ENCODE measurements around the gene ASRGL1.
"Not testable (repeated sequence)": the region's sequence is repeated elsewhere in the genome, so short reads cannot be mapped to it uniquely, and the experiment has no call there.

ASRGL1 gene

DNA sequence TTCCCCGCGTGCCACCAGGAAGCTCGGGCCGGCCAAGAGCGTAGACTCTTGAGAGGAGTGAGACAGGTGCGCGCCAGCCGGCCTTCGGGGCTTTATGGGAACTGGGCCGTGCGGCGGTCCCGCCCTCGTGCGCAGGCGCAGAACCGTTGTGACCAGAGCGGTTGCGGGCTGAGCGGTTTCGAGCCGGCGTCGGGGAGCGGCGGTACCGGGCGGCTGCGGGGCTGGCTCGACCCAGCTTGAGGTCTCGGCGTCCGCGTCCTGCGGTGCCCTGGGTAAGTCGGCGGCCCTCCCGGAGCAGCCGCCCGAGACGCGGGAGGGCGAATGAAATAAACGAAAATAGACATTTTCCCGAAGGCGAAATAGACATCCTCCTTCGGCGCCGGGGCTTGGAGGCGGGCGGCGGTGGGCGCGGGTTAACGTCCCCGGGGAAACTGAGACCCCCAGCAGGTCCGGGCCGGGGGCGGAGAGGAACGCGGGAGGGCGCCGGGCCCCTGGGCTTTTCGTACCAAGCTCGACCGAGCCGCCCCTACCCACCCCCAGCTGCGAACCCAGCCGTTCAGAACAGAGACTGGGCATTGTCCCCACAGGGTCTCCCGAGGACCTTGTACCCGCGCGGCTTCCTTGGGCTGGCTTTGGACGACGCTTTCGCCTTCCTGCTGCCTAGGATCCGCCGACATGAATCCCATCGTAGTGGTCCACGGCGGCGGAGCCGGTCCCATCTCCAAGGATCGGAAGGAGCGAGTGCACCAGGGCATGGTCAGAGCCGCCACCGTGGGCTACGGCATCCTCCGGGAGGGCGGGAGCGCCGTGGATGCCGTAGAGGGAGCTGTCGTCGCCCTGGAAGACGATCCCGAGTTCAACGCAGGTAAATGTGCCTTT is at the start of gene ASRGL1:
Gene ASRGL1 (plus strand): TSS at position 146 of the 879 bp plus-strand sequence. CDS start 530 bp downstream, at position 676.
- DNase-seq = peak in 57 of 58 donors; percentile 20 to 92 (median 80)

DNA sequence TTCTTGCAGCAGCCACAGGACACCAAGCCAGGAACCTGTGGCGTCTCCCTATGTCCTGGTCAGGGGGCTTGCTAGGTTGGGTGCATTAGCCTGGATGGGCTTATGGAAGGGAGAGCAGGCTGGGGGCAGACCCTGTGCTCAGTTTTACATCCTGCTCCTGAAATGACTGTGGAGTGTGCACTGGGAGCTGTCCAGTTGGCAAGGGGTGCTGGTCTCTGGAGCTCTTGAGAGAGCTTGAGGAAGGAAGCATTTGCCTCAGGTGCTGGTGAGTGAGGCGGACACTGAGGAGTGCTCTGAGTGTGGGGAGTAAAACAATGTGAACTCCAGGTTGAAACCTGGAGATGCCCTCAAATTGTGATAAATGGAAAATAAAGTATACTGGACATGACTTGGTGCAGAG is 41.7 kb upstream of the ASRGL1 start:
- DNase-seq = no peak

DNA sequence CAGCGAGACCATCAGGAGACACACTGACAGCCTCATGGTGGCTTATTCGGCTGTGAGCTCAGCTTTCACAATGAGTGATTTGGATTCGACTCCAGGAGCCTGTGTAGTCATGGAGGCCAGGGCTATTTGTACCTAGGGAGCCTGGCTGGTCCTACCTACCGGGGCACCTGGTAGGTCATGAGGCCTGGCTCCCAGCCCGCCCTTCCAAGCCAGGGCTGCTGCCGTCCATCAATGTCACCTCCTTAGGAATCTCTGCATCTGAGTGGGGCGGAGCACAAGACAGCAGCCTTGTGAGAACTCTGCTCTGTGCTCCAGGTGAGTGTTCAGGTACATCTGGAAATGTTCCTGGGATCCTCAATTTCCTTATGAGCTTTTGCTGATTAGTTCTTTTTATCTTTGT is 38.3 kb upstream of the ASRGL1 start, which contains the start of gene SCGB1D4:
Gene SCGB1D4 (minus strand): TSS at position 101 of the 400 bp plus-strand sequence. CDS start 65 bp downstream, at position 36.
- DNase-seq = no peak

DNA sequence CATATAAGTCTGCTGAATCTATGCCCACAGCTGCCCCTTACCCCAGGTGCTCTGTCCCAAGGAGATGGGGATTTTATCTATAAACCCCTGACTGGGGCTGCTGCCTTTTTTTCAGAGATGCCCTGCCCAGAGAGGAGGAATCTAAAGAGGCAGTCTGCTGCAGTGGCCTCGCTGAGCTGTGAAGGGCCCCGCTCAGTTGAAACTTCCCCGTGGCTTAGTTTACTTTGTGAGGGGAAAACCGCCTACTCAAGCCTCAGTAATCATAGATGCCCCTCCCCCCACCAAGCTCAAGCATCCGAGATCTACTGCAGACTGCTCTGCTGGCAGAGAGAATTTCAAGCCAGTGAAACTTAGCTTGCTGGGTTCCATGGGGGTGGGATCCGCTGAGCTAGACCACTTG is 31.0 kb upstream of the ASRGL1 start:
- no peak for DNase-seq

DNA sequence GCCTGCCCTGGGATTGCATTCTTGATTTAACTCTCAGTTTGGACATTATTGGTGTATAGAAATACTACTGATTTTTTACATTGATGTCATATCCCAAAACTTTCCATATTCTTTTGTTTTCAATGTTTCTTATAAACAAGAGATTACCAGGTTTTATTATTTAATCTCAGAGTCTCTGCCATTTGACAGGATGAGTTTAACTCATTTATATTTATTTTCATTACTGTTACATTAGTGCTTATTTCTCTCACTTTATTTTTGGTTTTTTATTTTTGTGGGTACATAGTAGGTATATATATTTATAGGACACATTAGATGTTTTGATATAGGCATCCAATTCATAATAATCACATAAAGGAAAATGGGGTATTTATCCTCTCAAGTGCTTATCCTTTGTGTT is 29.3 kb upstream of the ASRGL1 start:
- DNase-seq = no peak

DNA sequence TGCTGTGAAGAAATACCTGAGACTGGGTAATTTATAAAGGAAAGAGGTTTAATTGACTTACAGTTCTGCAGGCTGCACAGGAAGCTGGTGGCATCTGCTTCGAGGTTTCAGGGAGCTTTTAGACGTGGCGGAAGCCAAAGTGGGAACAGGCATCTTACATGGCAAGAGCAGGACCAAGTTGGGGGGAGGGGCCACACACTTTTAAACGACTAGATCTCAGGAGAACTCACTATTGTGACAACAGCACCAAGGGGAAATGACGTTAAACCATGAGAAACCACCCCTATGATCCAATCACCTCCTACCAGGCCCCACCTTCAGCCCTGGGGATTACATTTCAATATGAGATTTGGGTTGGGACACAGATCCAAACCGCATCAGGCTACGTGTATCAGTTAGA is 27.3 kb upstream of the ASRGL1 start:
- no peak for DNase-seq

DNA sequence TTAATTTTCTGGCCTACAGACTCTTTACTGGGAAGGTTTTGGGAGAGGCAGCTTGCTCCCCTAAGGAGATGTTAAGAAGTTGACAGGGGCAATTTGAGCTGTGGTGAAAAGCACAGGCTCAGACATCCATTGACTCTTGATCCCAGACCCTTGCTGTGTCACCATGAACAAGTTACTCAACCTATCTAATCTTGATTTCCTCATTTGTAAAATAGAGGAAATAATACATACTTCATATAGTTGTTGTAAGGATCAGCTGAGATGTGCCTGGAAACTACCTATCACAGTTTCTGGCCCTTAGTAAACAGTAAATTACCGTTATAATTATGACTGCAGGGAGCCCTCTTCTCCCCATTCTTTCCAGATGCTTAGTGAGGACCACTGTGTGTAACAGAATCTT is 21.8 kb upstream of the ASRGL1 start:
- no peak for DNase-seq

DNA sequence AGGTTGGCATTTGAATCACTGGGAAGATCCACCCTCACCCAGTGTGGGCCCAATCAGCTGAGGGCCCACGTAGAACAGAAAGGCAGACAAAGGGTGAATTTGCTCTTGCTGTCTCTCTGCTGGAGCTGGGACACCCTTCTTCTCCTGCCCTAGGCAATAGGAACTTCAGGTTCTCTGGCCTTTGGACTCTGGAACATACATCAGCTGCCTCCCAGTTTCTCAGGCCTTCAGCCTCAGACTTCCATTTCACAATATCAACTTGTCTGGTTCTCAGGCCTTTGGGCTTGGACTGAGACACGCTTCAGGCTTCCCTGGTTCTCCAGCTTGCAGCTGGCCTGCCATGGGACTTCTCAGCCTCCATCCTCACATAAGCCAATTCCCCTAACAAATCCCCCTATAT is 14.7 kb upstream of the ASRGL1 start:
- no peak for DNase-seq

DNA sequence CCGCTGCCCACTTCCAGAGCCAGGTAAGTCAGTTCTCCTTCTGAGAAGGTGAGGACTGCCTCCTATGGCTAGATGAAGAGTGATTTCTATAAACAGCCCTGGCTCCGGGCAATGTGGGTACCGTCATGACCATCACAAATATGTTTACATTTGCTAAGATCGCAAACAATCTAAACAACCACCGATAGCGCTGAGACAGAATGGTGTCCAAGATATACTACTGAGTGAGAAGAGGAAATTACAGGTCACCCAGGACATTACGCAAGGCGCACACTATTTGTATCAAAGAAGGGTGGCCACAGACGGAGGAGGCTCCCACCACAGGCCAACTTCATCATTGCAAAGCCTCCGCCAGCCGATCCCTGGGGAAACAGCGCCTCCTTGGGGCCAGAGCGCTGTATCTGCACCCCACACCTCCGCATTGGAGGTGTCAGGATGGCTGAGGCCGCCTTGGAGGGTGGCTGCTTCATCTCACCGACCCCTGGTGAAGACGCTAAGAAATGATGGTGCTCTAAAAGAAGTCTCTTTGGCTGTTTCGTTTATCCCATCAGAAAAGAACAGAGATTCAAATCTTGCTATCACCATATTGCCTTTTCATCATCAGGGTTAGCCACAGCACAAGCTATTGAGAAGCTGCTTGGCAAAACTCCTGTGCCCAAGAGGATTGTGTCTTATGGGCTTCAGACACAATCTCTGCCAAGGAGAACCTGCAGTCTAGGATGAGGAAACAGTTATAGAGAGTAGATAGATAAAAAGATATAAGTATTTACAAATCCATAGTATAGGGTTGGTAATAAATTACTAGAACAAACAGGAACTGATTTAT is 12.3 kb upstream of the ASRGL1 start:
- DNase-seq = peak in 12 of 58 donors; percentile 1 to 23 (median 11)

DNA sequence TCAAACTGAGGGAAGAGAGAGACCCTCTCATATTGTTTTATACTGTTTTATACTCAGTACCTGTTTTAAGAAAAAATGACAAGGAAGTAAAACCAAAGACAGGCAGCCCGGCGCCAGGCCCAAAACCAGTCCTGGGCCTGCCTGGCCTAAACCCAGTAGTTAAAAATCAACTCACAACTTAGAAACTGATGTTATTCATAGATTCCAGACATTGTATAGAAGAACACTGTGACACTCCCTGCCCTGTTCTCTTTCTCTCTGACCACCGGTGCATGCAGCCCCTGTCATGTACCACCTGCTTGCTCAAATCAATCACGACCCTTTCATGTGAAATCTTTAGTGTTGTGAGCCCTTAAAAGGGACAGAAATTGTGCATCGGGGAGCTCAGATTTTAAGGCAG is 11.5 kb upstream of the ASRGL1 start:
- DNase-seq = not testable (repeated sequence)

DNA sequence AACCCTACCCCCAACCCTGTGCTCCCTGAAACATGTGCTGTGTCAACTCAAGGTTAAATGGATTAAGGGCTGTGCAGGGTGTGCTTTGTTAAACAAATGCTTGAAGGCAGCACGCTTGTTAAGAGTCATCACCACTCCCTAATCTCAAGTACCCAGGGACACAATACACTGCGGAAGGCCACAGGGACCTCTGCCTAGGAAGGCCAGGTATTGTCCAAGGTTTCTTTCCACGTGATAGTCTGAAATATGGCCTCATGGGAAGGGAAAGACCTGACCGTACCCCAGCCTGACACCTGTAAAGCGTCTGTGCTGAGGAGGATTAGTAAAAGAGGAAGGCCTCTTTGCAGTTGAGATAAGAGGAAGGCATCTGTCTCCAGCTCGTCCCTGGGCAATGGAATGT is 10.5 kb upstream of the ASRGL1 start:
- DNase-seq = not testable (repeated sequence)

DNA sequence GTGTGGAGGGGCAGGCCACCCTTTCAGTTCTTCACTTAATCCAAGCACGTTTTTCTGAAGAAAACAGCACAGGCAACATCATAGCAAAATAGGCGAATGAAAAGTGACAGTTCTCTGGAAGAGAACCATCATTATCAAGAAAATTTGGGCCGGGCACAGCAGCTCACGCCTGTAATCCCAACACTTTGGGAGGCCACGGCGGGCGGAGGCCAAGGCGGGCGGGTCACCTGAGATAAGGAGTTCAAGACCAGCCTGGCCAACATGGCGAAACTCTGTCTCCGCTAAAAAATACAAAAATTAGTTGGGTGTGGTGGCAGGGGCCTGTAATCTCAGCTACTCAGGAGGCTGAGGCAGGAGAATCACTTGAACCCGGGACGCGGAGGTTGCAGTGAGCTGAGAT is 9.7 kb upstream of the ASRGL1 start:
- not testable (repeated sequence) for DNase-seq

DNA sequence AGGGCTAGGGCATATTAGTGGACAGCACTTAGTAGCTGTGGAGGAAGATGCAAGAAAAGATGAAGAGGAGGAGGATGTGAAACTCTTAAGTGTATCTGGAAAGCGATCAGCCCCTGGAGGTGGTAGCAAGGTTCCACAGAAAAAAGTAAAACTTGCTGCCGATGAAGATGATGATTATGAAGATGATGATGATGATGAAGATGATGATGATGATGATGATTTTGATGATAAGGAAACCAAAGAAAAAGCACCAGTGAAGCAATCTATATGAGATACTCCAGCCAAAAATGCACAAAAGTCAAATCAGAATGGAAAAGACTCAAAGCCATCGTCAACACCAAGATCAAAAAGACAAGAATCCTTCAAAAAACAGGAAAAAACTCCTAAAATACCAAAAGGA is 6.0 kb upstream of the ASRGL1 start:
- not testable (repeated sequence) for DNase-seq

DNA sequence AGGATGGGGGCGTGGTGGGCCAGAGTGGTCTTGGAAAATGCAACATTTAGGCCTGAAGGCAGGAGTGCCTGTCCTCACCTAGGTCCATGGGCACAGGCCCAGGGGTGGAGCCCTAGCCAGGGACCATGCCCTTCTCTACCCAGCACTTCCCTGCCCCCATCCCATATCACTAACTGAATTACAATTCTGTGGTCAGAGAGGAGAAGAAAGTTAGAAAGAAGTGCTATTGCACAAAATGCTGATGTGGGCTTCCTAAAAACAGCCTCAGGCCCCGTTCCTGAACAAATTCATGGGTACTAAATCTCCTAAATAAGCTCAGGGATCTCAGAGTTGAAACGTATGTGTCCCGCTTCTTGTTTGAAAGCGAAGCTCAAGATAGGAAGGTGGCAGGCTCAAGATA is 3.5 kb upstream of the ASRGL1 start:
- no peak for DNase-seq

DNA sequence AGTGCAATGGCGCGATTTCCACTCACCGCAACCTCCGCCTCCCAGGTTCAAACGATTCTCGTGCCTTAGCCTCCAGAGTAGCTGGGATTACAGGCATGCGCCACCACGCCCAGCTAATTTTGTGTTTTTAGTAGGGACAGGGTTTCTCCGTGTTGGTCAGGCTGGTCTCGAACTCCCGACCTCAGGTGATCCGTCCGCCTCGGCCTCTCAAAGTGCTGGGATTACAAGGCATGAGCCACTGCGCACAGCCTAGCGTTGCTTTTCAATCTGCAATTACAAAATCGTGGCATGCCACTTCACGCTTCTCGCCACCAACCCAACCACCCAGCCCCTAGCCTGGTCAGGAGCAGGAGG is 322 bp upstream of the ASRGL1 start:
- DNase-seq = not testable (repeated sequence)

DNA sequence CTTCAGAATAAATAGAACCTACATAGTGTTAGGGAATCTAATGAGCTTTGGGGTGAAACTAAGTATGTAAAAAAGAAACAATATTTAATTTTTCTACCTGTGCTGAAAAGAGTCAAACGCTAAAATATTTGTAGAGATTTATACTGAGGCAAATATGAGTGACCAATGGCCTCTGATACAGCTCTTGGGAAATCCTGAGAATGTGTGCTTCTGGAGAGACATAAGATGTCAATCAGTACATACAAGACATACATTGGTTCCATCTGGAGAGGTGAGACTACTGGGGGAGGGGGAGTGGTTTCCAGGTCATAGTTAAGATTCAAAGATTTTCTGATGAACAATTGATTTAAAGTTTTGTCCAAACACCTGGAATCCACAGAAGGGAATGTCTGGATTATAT is 970 bp downstream of the ASRGL1 start:
- DNase-seq = no peak

DNA sequence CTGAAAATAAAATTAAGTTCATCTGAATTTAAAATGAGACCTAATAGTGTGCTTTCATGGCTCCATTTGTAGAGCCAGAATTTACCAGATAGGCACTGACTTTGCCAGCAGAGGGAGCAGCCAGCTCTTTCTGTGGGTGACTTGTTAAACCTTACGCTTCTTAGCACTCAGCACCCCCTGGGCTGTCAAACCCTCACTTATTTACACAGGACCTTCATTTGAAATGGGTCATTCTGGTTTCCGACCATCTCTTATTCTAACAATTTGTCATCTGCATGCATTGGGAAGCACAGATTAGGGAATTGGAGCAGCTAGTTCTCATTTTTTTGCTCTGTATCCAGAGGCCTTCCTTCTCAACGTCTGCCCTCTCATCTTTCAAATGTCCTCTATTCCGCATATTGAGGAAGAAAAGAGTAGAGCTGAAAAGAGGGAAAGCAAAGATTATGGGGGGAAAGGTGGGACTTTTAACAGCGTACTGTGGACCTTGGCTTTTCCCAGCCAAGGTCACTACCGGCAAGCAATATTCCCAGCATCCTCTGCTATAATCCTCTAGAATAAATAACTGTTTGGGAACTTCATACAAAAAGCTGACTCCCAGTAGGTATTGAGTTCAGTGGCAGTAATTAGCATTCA is 3.1 kb downstream of the ASRGL1 start:
- DNase-seq = peak in 54 of 58 donors; percentile 16 to 86 (median 57)

DNA sequence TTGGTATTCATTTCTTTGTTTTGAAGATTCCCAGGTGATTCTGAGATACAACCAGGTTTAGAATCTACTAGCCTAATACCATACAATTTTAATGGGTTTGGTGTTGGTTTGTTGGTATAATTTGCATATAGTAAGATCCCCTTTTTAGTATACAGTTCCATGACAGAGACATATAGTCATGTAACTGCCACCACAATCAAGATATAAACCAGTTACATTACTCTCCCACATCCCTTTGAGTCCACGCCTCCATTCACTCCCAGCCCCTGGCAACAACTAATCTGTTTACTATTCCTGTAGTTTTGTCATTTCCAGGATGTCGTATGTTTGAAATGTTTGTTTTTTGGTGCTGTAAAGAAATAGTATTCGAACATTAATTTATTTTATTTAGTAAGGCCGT is 4.3 kb downstream of the ASRGL1 start:
- DNase-seq = no peak

DNA sequence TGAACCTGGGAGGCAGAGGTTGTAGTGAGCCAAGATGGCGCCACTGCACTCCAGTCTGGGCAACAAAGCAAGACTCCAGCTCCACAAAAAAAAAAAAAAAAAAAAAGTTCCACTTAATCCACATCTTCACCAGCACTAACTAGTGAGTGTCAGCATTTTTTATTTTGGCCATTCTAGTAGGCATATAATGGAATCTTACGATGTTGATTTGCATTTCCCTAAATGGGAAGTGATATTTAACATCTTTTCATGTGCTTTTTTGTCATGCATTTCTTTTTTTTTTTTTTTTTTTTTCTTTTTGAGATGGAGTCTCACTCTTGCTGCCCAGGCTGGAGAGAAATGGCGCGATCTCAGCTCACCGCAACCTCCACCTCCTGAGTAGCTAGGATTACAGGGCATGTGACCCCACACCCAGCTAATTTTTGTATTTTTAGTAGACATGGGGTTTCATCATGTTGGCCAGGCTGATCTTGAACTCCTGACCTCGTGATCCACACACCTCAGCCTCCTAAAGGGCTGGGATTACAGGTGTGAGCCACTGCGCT is 6.5 kb downstream of the ASRGL1 start:
- not testable (repeated sequence) for DNase-seq

DNA sequence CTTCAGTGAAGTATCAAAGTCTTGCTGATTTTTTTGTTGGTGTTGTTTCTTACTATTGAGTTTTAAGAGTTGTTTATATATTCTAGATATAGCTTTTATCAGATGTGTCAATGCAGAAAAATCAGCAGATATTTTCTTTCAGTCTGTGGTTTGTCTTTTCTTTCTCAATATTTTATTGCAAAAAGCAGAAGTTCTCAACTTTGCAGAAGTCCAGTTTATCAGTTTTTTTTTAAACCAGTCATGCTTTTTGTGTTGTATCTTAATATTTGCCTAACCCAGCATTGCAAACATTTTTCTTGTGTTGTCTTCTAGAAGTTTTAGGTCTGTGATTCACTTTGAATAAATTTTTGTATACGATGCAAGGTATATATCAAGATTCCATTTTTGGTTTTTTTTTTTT is 7.0 kb downstream of the ASRGL1 start:
- DNase-seq = no peak

DNA sequence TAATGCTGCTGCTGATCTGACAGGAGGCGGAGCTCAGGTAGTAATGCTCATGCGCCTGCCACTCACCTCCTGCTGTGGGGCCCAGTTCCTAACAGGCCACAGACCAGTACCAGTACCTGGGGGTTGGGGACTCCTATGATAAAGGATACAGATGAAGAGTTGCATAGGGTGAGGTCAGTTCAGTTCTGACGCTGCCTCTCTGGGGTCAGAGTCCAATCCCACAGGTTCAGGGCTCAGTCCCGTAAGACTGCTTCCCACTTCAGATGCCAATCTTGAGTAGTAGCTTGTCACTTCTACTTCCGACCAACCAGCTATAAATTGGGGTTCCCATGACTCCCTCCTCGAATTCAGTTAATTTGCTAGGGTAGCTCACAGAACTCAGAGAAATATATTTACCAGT is 8.6 kb downstream of the ASRGL1 start:
- no peak for DNase-seq

All from anterior cingulate cortex (tissue), 58 donors.